Activated CD4-positive, alpha-beta T cell treated with anti-CD3 and anti-CD28 coated beads, Interleukin-2, amount 50 U/mL, for 4 hours (primary cell): ENCODE measurements around the gene R3HDM4.

Experiments used
- DNase-seq, 2 experiments: peaks; one replicate each; pipeline ENCODE4 v3.0.0-alpha.2; 2020

R3HDM4 gene

GRCh38 chr19:947090-947706 is 34.2 kb upstream of the R3HDM4 start:
- no peak for DNase-seq

- no peak for DNase-seq
These were observed 32.6 kb upstream of the R3HDM4 start for GRCh38 chr19:945401-946252.

- no peak for DNase-seq
These were observed 31.7 kb upstream of the R3HDM4 start for GRCh38 chr19:944663-945241.

GRCh38 chr19:944171-944567 is 31.1 kb upstream of the R3HDM4 start:
- DNase-seq: no peak

- DNase-seq: no peak
These were observed 30.6 kb upstream of the R3HDM4 start for GRCh38 chr19:943551-944170.

GRCh38 chr19:942133-942645 is 29.2 kb upstream of the R3HDM4 start:
- no peak for DNase-seq

- DNase-seq: no peak
These were observed 28.5 kb upstream of the R3HDM4 start for GRCh38 chr19:941292-942132.

- DNase-seq: peak; percentile 59 to 64
These were observed 27.7 kb upstream of the R3HDM4 start for GRCh38 chr19:940591-941291.

GRCh38 chr19:939922-940321 is 26.9 kb upstream of the R3HDM4 start:
- no peak for DNase-seq

GRCh38 chr19:939439-939838 is 26.4 kb upstream of the R3HDM4 start:
- DNase-seq: no peak

- DNase-seq: no peak
These were observed 25.4 kb upstream of the R3HDM4 start for GRCh38 chr19:938233-938923.

- DNase-seq: peak; percentile 31 to 48
These were observed 24.3 kb upstream of the R3HDM4 start for GRCh38 chr19:937259-937694.

GRCh38 chr19:936175-936546 is 23.1 kb upstream of the R3HDM4 start:
- DNase-seq: no peak

GRCh38 chr19:934865-935479 is 22.0 kb upstream of the R3HDM4 start:
- no peak for DNase-seq

- no peak for DNase-seq
These were observed 21.3 kb upstream of the R3HDM4 start for GRCh38 chr19:934197-934840.

- no peak for DNase-seq
These were observed 20.5 kb upstream of the R3HDM4 start for GRCh38 chr19:933553-933882.

- peak in 1 of 2 experiments; percentile 34 for DNase-seq
These were observed 19.9 kb upstream of the R3HDM4 start for GRCh38 chr19:932648-933552.

GRCh38 chr19:931860-932647 is 19.0 kb upstream of the R3HDM4 start:
- no peak for DNase-seq
